ENCODE measurements around the gene RBKS. TPM values are rescaled to one million over a fixed set of nuclear protein-coding genes. Genes with fewer than 3 reads are reported as not detected.

Gene RBKS
- total and polyA plus RNA-seq, 2 of the 13 experiments (the other 11 are each of a cell fraction or from before 2014, with no cell fraction given): 7.7 to 8.3 TPM

DNA sequence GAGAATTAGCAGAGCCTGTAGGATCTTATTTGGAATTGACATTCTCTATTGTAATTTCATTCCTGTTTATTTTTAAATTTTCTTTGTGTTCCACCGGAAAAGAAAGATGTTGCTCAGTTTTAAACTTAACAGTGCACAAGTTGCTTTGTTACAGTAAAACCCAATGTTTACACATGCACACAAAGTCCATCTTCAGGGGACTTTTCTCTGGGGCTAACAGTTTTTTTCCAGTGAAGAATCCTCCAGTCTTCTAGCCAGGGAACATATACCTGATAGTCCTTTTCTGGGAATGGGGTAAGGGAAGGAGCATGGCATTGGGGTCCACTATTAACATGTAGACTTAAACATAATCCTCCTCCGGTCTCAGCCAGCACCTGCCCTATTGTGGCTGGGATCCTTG lies 143.9 kb downstream of the RBKS start:
- peak overlapping the region; percentile 63 for H3K27ac ChIP-seq (ENCODE audit: extremely low read length, insufficient read depth, low read length)
- no peaks in the 10 kb centered on the region for H4K20me1 ChIP-seq (ENCODE audit: insufficient read depth, low read length)
- ATAC-seq (peak; percentile 92), DNase-seq (ENCODE audit: low spot score) (peak; percentile 64), FAIRE-seq (peak; percentile 92)
- peak overlapping the region; percentile 11 to 39 (median 24); a peak in 5 of 6 replicates for H3K4me3 ChIP-seq (replicated peaks in 1 of 3; ENCODE audit: insufficient read depth in 1 of 3, low read depth in 2 of 3, low read length in 3 of 3)
- peak overlapping the region; percentile 40 for H3K9ac ChIP-seq (ENCODE audit: insufficient read depth, low read depth, low read length)
- peak overlapping the region; percentile 65 for H3K4me2 ChIP-seq (ENCODE audit: low read depth, low read length)
- POLR2A ChIA-PET: interaction anchor here (0.9 kb wide), 1 partner anchor 8 kb away, joined by 3 read pairs; no protein-coding TSS in a partner anchor
- BruUV-seq (replicated peaks): no TSS peak
- no peaks in the 10 kb centered on the region for H3K36me3 ChIP-seq (replicated peaks in 1 of 2; ENCODE audit: control insufficient read depth in 1 of 2, insufficient read depth in 2 of 2, low read length in 2 of 2)
- 4% methylated on average over 2 of the region's 2 CpGs for WGBS (ENCODE audit: low lambda C conversion rate)
- peaks cover 14% of the 10 kb centered on the region for H3K9me3 ChIP-seq (ENCODE audit: low read length)
- H3K4me1 ChIP-seq (ENCODE audit: insufficient read depth, low read length): peaks cover 43% of the 10 kb centered on the region
- in situ Hi-C loops (cut with HindIII; ENCODE audit: extremely low pct_ligation_motif_present, low pct_unique_long_range_greater_than_20kb): no loop called here
- CTCF ChIA-PET (ENCODE audit: low intra/inter-chr PET ratio, low total read pairs): no interaction called here
- intact Hi-C loops (cut with micrococcal nuclease; ENCODE audit: unreplicated experiment): no loop called here
- H3K27me3 ChIP-seq (ENCODE audit: control insufficient read depth in 1 of 2, insufficient read depth in 2 of 2, low read length in 2 of 2): no peaks in the 10 kb centered on the region
- no peak overlapping the region for H2AFZ ChIP-seq (ENCODE audit: low read length)
- no peaks in the 10 kb centered on the region for H3K79me2 ChIP-seq (ENCODE audit: insufficient read depth, low read length)
- TF ChIP-seq NCOA5 (CRISPR knock-in tag; IDR thresholded peaks at IDR 0.05) (no peak), ZNF784 (CRISPR knock-in tag; IDR thresholded peaks at IDR 0.05; ENCODE audit: borderline replicate concordance) (no peak), MLLT10 (CRISPR knock-in tag; IDR thresholded peaks at IDR 0.05) (no peak), ZNF777 (CRISPR knock-in tag; IDR thresholded peaks at IDR 0.05) (no peak), PHF5A (CRISPR knock-in tag; IDR thresholded peaks at IDR 0.05; ENCODE audit: low read depth, unreplicated experiment) (no peak), RAD21 (CRISPR knock-in tag; IDR thresholded peaks at IDR 0.05) (no peak), ZNF460 (CRISPR knock-in tag; IDR thresholded peaks at IDR 0.05; ENCODE audit: borderline replicate concordance) (no peak), ZNF713 (CRISPR knock-in tag; IDR thresholded peaks at IDR 0.05) (no peak), NFE2L1 (CRISPR knock-in tag; IDR thresholded peaks at IDR 0.05; ENCODE audit: borderline replicate concordance) (no peak), ZNF496 (CRISPR knock-in tag; IDR thresholded peaks at IDR 0.05; ENCODE audit: insufficient replicate concordance) (no peak), PITX1 (CRISPR knock-in tag; IDR thresholded peaks at IDR 0.05) (peak; percentile 47; the same call in 1 of the 2 replicates), KAT8 (CRISPR knock-in tag; IDR thresholded peaks at IDR 0.05) (peak; percentile 60; the same call in 1 of the 2 replicates), RBAK (CRISPR knock-in tag; IDR thresholded peaks at IDR 0.05) (no peak), ARNT2 (CRISPR knock-in tag; IDR thresholded peaks at IDR 0.05; ENCODE audit: low read depth) (no peak)
- TF ChIP-seq, protein P1, sequence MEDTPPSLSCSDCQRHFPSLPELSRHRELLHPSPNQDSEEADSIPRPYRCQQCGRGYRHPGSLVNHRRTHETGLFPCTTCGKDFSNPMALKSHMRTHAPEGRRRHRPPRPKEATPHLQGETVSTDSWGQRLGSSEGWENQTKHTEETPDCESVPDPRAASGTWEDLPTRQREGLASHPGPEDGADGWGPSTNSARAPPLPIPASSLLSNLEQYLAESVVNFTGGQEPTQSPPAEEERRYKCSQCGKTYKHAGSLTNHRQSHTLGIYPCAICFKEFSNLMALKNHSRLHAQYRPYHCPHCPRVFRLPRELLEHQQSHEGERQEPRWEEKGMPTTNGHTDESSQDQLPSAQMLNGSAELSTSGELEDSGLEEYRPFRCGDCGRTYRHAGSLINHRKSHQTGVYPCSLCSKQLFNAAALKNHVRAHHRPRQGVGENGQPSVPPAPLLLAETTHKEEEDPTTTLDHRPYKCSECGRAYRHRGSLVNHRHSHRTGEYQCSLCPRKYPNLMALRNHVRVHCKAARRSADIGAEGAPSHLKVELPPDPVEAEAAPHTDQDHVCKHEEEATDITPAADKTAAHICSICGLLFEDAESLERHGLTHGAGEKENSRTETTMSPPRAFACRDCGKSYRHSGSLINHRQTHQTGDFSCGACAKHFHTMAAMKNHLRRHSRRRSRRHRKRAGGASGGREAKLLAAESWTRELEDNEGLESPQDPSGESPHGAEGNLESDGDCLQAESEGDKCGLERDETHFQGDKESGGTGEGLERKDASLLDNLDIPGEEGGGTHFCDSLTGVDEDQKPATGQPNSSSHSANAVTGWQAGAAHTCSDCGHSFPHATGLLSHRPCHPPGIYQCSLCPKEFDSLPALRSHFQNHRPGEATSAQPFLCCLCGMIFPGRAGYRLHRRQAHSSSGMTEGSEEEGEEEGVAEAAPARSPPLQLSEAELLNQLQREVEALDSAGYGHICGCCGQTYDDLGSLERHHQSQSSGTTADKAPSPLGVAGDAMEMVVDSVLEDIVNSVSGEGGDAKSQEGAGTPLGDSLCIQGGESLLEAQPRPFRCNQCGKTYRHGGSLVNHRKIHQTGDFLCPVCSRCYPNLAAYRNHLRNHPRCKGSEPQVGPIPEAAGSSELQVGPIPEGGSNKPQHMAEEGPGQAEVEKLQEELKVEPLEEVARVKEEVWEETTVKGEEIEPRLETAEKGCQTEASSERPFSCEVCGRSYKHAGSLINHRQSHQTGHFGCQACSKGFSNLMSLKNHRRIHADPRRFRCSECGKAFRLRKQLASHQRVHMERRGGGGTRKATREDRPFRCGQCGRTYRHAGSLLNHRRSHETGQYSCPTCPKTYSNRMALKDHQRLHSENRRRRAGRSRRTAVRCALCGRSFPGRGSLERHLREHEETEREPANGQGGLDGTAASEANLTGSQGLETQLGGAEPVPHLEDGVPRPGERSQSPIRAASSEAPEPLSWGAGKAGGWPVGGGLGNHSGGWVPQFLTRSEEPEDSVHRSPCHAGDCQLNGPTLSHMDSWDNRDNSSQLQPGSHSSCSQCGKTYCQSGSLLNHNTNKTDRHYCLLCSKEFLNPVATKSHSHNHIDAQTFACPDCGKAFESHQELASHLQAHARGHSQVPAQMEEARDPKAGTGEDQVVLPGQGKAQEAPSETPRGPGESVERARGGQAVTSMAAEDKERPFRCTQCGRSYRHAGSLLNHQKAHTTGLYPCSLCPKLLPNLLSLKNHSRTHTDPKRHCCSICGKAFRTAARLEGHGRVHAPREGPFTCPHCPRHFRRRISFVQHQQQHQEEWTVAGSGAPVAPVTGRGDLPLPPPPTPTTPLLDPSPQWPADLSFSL (CRISPR knock-in tag; IDR thresholded peaks at IDR 0.05): peak; percentile 63; the same call in 1 of the 2 replicates
- TF ChIP-seq, protein P2, sequence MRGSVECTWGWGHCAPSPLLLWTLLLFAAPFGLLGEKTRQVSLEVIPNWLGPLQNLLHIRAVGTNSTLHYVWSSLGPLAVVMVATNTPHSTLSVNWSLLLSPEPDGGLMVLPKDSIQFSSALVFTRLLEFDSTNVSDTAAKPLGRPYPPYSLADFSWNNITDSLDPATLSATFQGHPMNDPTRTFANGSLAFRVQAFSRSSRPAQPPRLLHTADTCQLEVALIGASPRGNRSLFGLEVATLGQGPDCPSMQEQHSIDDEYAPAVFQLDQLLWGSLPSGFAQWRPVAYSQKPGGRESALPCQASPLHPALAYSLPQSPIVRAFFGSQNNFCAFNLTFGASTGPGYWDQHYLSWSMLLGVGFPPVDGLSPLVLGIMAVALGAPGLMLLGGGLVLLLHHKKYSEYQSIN (CRISPR knock-in tag; IDR thresholded peaks at IDR 0.05; ENCODE audit: borderline replicate concordance): no peak

All from HepG2 (cell line).